ENCODE results near the gene EXOC2. TPM values are rescaled to one million over a fixed set of nuclear protein-coding genes. Genes with fewer than 3 reads are reported as not detected.

The EXOC2 gene
- total RNA-seq, 2 experiments from 2014 or later = 34.5 to 34.9 TPM

GRCh38 chr6:473356-473755 is 219.6 kb downstream of the EXOC2 start:
- DNase-seq (no peak), ATAC-seq (no peak)
- ChIA-PET CTCF (interaction anchor here (0.9 to 4.4 kb wide), 4 partner anchors 13 to 29 kb away, joined by 3 to 28 read pairs (median 4); no protein-coding TSS in a partner anchor), POLR2A (interaction anchor here (0.8 to 4.1 kb wide), 7 partner anchors 12 to 83 kb away, joined by 3 to 33 read pairs (median 4); partner anchors contain the start of gene IRF4)
- Mint-ChIP-seq H3K36me3 (ENCODE audit: low read depth) (no peaks in the 10 kb centered on the region), H3K9me3 (ENCODE audit: insufficient read depth) (no peaks in the 10 kb centered on the region), H3K27ac (peak overlapping the region; percentile 96), H3K4me1 (ENCODE audit: low read depth) (peaks cover 52% of the 10 kb centered on the region), H3K27me3 (ENCODE audit: low read depth) (no peaks in the 10 kb centered on the region), H3K4me3 (no peak overlapping the region)

GRCh38 chr6:470901-471448 is 222.0 kb downstream of the EXOC2 start:
- no peaks in the 10 kb centered on the region for H3K36me3 Mint-ChIP-seq (ENCODE audit: low read depth)
- no peak overlapping the region for H3K4me3 Mint-ChIP-seq
- POLR2A ChIA-PET = no interaction called here
- peaks cover under 1% of the 10 kb centered on the region for H3K27me3 Mint-ChIP-seq (ENCODE audit: low read depth)
- DNase-seq (peak; percentile 13), ATAC-seq (no peak)
- H3K4me1 Mint-ChIP-seq (ENCODE audit: low read depth) = peaks cover 45% of the 10 kb centered on the region
- CTCF ChIA-PET = no interaction called here
- H3K9me3 Mint-ChIP-seq (ENCODE audit: insufficient read depth) = no peaks in the 10 kb centered on the region
- no peak overlapping the region for H3K27ac Mint-ChIP-seq

- ATAC-seq (no peak), DNase-seq (peak; percentile 17)
- Mint-ChIP-seq H3K9me3 (ENCODE audit: insufficient read depth) (no peaks in the 10 kb centered on the region), H3K4me3 (no peak overlapping the region), H3K27me3 (ENCODE audit: low read depth) (peaks cover 4% of the 10 kb centered on the region), H3K4me1 (ENCODE audit: low read depth) (peaks cover 42% of the 10 kb centered on the region), H3K27ac (no peak overlapping the region), H3K36me3 (ENCODE audit: low read depth) (no peaks in the 10 kb centered on the region)
- ChIA-PET POLR2A (no interaction called here), CTCF (no interaction called here)
These were observed 222.7 kb downstream of the EXOC2 start for GRCh38 chr6:470051-470900.

GRCh38 chr6:467671-468082 is 225.3 kb downstream of the EXOC2 start:
- no peaks in the 10 kb centered on the region for H3K36me3 Mint-ChIP-seq (ENCODE audit: low read depth)
- no peak for ATAC-seq
- H3K9me3 Mint-ChIP-seq (ENCODE audit: insufficient read depth) = no peaks in the 10 kb centered on the region
- peaks cover 7% of the 10 kb centered on the region for H3K27me3 Mint-ChIP-seq (ENCODE audit: low read depth)
- ChIA-PET POLR2A (interaction anchor here (1.1 kb wide), 2 partner anchors 13 to 31 kb away, joined by 3 read pairs; no protein-coding TSS in a partner anchor), CTCF (no interaction called here)
- H3K4me1 Mint-ChIP-seq (ENCODE audit: low read depth) = peaks cover 18% of the 10 kb centered on the region
- peak; percentile 17 for DNase-seq
- no peak overlapping the region for H3K4me3 Mint-ChIP-seq
- no peak overlapping the region for H3K27ac Mint-ChIP-seq

- ChIA-PET POLR2A (interaction anchor here (1.3 to 1.8 kb wide), 2 partner anchors 8 to 12 kb away, joined by 3 to 4 read pairs; no protein-coding TSS in a partner anchor), CTCF (no interaction called here)
- H3K27me3 Mint-ChIP-seq (ENCODE audit: low read depth) = peaks cover 7% of the 10 kb centered on the region
These were observed 225.8 kb downstream of the EXOC2 start for GRCh38 chr6:467111-467510.

GRCh38 chr6:466564-466963 is 226.4 kb downstream of the EXOC2 start:
- Mint-ChIP-seq H3K9me3 (ENCODE audit: insufficient read depth) (no peaks in the 10 kb centered on the region), H3K36me3 (ENCODE audit: low read depth) (no peaks in the 10 kb centered on the region), H3K4me3 (no peak overlapping the region), H3K27me3 (ENCODE audit: low read depth) (peaks cover 7% of the 10 kb centered on the region), H3K4me1 (ENCODE audit: low read depth) (peaks cover 14% of the 10 kb centered on the region), H3K27ac (no peak overlapping the region)
- ATAC-seq = no peak
- ChIA-PET POLR2A (interaction anchor here (1.3 to 1.8 kb wide), 2 partner anchors 8 to 12 kb away, joined by 3 to 4 read pairs; no protein-coding TSS in a partner anchor), CTCF (interaction anchor here (2.2 kb wide), 1 partner anchor 9 kb away, joined by 9 read pairs; no protein-coding TSS in a partner anchor)
- peak; percentile 13 for DNase-seq

More at GRCh38 chr6:467111-467510, 225.8 kb downstream of the EXOC2 start:
- DNase-seq (peak; percentile 17), ATAC-seq (no peak)
- Mint-ChIP-seq H3K36me3 (ENCODE audit: low read depth) (no peaks in the 10 kb centered on the region), H3K27ac (no peak overlapping the region), H3K4me1 (ENCODE audit: low read depth) (peaks cover 15% of the 10 kb centered on the region), H3K9me3 (ENCODE audit: insufficient read depth) (no peaks in the 10 kb centered on the region), H3K4me3 (no peak overlapping the region)

- H3K4me1 Mint-ChIP-seq (ENCODE audit: low read depth) = peaks cover 18% of the 10 kb centered on the region
- H3K4me3 Mint-ChIP-seq = no peak overlapping the region
- ChIA-PET POLR2A (interaction anchor here (1.3 to 1.8 kb wide), 2 partner anchors 9 to 11 kb away, joined by 3 to 4 read pairs; no protein-coding TSS in a partner anchor), CTCF (interaction anchor here (2.2 kb wide), 1 partner anchor 9 kb away, joined by 9 read pairs; no protein-coding TSS in a partner anchor)
- no peak overlapping the region for H3K27ac Mint-ChIP-seq
- H3K9me3 Mint-ChIP-seq (ENCODE audit: insufficient read depth) = no peaks in the 10 kb centered on the region
- peaks cover 7% of the 10 kb centered on the region for H3K27me3 Mint-ChIP-seq (ENCODE audit: low read depth)
- DNase-seq (peak; percentile 19), ATAC-seq (no peak)
- H3K36me3 Mint-ChIP-seq (ENCODE audit: low read depth) = no peaks in the 10 kb centered on the region
These were observed 227.2 kb downstream of the EXOC2 start for GRCh38 chr6:465531-466348.

GRCh38 chr6:456887-457286 is 236.1 kb downstream of the EXOC2 start:
- peaks cover 8% of the 10 kb centered on the region for H3K36me3 Mint-ChIP-seq (ENCODE audit: low read depth)
- ChIA-PET CTCF (no interaction called here), POLR2A (no interaction called here)
- H3K9me3 Mint-ChIP-seq (ENCODE audit: insufficient read depth) = peaks cover 3% of the 10 kb centered on the region
- H3K27me3 Mint-ChIP-seq (ENCODE audit: low read depth) = no peaks in the 10 kb centered on the region
- ATAC-seq (no peak), DNase-seq (no peak)
- no peak overlapping the region for H3K27ac Mint-ChIP-seq
- H3K4me1 Mint-ChIP-seq (ENCODE audit: low read depth) = peaks cover 26% of the 10 kb centered on the region
- H3K4me3 Mint-ChIP-seq = no peak overlapping the region

GRCh38 chr6:456358-456867 is 236.5 kb downstream of the EXOC2 start:
- Mint-ChIP-seq H3K27ac (no peak overlapping the region), H3K27me3 (ENCODE audit: low read depth) (no peaks in the 10 kb centered on the region), H3K4me1 (ENCODE audit: low read depth) (peaks cover 26% of the 10 kb centered on the region), H3K9me3 (ENCODE audit: insufficient read depth) (peaks cover 3% of the 10 kb centered on the region), H3K4me3 (no peak overlapping the region), H3K36me3 (ENCODE audit: low read depth) (peaks cover 8% of the 10 kb centered on the region)
- CTCF ChIA-PET = no interaction called here
- ATAC-seq (no peak), DNase-seq (no peak)
- POLR2A ChIA-PET = no interaction called here

- no peak for ATAC-seq
- peaks cover 8% of the 10 kb centered on the region for H3K36me3 Mint-ChIP-seq (ENCODE audit: low read depth)
- H3K4me3 Mint-ChIP-seq = no peak overlapping the region
- H3K9me3 Mint-ChIP-seq (ENCODE audit: insufficient read depth) = peaks cover 3% of the 10 kb centered on the region
- H3K27me3 Mint-ChIP-seq (ENCODE audit: low read depth) = no peaks in the 10 kb centered on the region
- CTCF ChIA-PET = no interaction called here
- H3K27ac Mint-ChIP-seq = no peak overlapping the region
- no peak for DNase-seq
- H3K4me1 Mint-ChIP-seq (ENCODE audit: low read depth) = peaks cover 22% of the 10 kb centered on the region
- POLR2A ChIA-PET = no interaction called here
These were observed 237.1 kb downstream of the EXOC2 start for GRCh38 chr6:455835-456234.

- ChIA-PET CTCF (interaction anchor here (1.0 to 1.8 kb wide), 2 partner anchors 10 to 20 kb away, joined by 3 to 5 read pairs; no protein-coding TSS in a partner anchor), POLR2A (interaction anchor here (0.8 to 1.3 kb wide), 3 partner anchors 11 to 56 kb away, joined by 3 to 4 read pairs (median 3); no protein-coding TSS in a partner anchor)
- DNase-seq (peak; percentile 51), ATAC-seq (peak; percentile 74)
- peak overlapping the region; percentile 54 for H3K27ac Mint-ChIP-seq
- H3K4me3 Mint-ChIP-seq = peak overlapping the region; percentile 7
- H3K36me3 Mint-ChIP-seq (ENCODE audit: low read depth) = peaks cover 8% of the 10 kb centered on the region
- H3K27me3 Mint-ChIP-seq (ENCODE audit: low read depth) = no peaks in the 10 kb centered on the region
- peaks cover 3% of the 10 kb centered on the region for H3K9me3 Mint-ChIP-seq (ENCODE audit: insufficient read depth)
- peaks cover 19% of the 10 kb centered on the region for H3K4me1 Mint-ChIP-seq (ENCODE audit: low read depth)
These were observed 237.8 kb downstream of the EXOC2 start for GRCh38 chr6:455006-455585.

Data from activated CD8-positive, alpha-beta T cell treated with anti-CD3 and anti-CD28 coated beads, Interleukin-2, amount 10 ng/mL, durations not matched to agents 7 days and 5 days (primary cell).